ENCODE data around the gene SRD5A1.

Gene SRD5A1

GRCh38 chr5:6713274-6714225 is 80.3 kb downstream of the SRD5A1 start, which contains the start of gene TENT4A:
Gene TENT4A (plus strand): TSS chr5:6713432. CDS start chr5:6713984, 552 bp downstream.
- H3K4me3 ChIP-seq (ENCODE audit: low read length), result peak within 1 kb of the TSS; percentile 97
- TF ChIP-seq ZNF274 (IDR thresholded peaks at IDR 0.05; ENCODE audit: low read depth, low read length), result no peak

- TF ChIP-seq ZNF274 (IDR thresholded peaks at IDR 0.05; ENCODE audit: low read depth, low read length), result no peak
- H3K4me3 ChIP-seq (ENCODE audit: low read length), result peak overlapping the region; percentile 97
These were observed 81.2 kb downstream of the SRD5A1 start for GRCh38 chr5:6714226-6715041.

GRCh38 chr5:6715271-6715670 is 82.0 kb downstream of the SRD5A1 start:
- no peak for TF ChIP-seq ZNF274 (IDR thresholded peaks at IDR 0.05; ENCODE audit: low read depth, low read length)
- peak overlapping the region; percentile 97 for H3K4me3 ChIP-seq (ENCODE audit: low read length)

- TF ChIP-seq ZNF274 (IDR thresholded peaks at IDR 0.05; ENCODE audit: low read depth, low read length), result no peak
- peak overlapping the region; percentile 97 for H3K4me3 ChIP-seq (ENCODE audit: low read length)
These were observed 82.8 kb downstream of the SRD5A1 start for GRCh38 chr5:6715758-6716628.

GRCh38 chr5:6716629-6717149 is 83.4 kb downstream of the SRD5A1 start:
- H3K4me3 ChIP-seq (ENCODE audit: low read length), result peak overlapping the region; percentile 97; the same call in 1 of the 2 replicates

GRCh38 chr5:6717247-6717646 is 84.0 kb downstream of the SRD5A1 start:
- peak overlapping the region; percentile 7; the same call in 1 of the 2 replicates for H3K4me3 ChIP-seq (ENCODE audit: low read length)
- no peak for TF ChIP-seq ZNF274 (IDR thresholded peaks at IDR 0.05; ENCODE audit: low read depth, low read length)

More at GRCh38 chr5:6716629-6717149, 83.4 kb downstream of the SRD5A1 start:
- TF ChIP-seq ZNF274 (IDR thresholded peaks at IDR 0.05; ENCODE audit: low read depth, low read length), result no peak

GRCh38 chr5:6717687-6718086 is 84.4 kb downstream of the SRD5A1 start:
- TF ChIP-seq ZNF274 (IDR thresholded peaks at IDR 0.05; ENCODE audit: low read depth, low read length), result no peak
- peak overlapping the region; percentile 4; the same call in 1 of the 2 replicates for H3K4me3 ChIP-seq (ENCODE audit: low read length)

- no peak for TF ChIP-seq ZNF274 (IDR thresholded peaks at IDR 0.05; ENCODE audit: low read depth, low read length)
- no peak overlapping the region for H3K4me3 ChIP-seq (ENCODE audit: low read length)
These were observed 85.0 kb downstream of the SRD5A1 start for GRCh38 chr5:6718161-6718681.

GRCh38 chr5:6718718-6719117 is 85.5 kb downstream of the SRD5A1 start:
- H3K4me3 ChIP-seq (ENCODE audit: low read length), result no peak overlapping the region
- TF ChIP-seq ZNF274 (IDR thresholded peaks at IDR 0.05; ENCODE audit: low read depth, low read length), result no peak

GRCh38 chr5:6719417-6719816 is 86.2 kb downstream of the SRD5A1 start:
- no peak overlapping the region for H3K4me3 ChIP-seq (ENCODE audit: low read length)
- no peak for TF ChIP-seq ZNF274 (IDR thresholded peaks at IDR 0.05; ENCODE audit: low read depth, low read length)

- TF ChIP-seq ZNF274 (IDR thresholded peaks at IDR 0.05; ENCODE audit: low read depth, low read length), result no peak
- no peak overlapping the region for H3K4me3 ChIP-seq (ENCODE audit: low read length)
These were observed 86.8 kb downstream of the SRD5A1 start for GRCh38 chr5:6719896-6720560.

- no peak for TF ChIP-seq ZNF274 (IDR thresholded peaks at IDR 0.05; ENCODE audit: low read depth, low read length)
- no peak overlapping the region for H3K4me3 ChIP-seq (ENCODE audit: low read length)
These were observed 87.3 kb downstream of the SRD5A1 start for GRCh38 chr5:6720561-6720921.

- H3K4me3 ChIP-seq (ENCODE audit: low read length), result peak overlapping the region; percentile 51; the same call in 1 of the 2 replicates
- no peak for TF ChIP-seq ZNF274 (IDR thresholded peaks at IDR 0.05; ENCODE audit: low read depth, low read length)
These were observed 88.2 kb downstream of the SRD5A1 start for GRCh38 chr5:6721442-6721841.
